ENCODE measurements around the gene KCP.

KCP gene

GRCh38 chr7:128906766-128907559 lies 3.5 kb downstream of the KCP start:
- no peak for DNase-seq (ENCODE audit: low read depth)

- no peak for DNase-seq (ENCODE audit: low read depth)
Observed at GRCh38 chr7:128906001-128906765, 4.3 kb downstream of the KCP start.

GRCh38 chr7:128904381-128905197 lies 5.9 kb downstream of the KCP start:
- DNase-seq (ENCODE audit: low read depth), result peak; percentile 66

GRCh38 chr7:128903621-128904361 lies 6.7 kb downstream of the KCP start:
- DNase-seq (ENCODE audit: low read depth), result no peak

- peak; percentile 44 for DNase-seq (ENCODE audit: low read depth)
Observed at GRCh38 chr7:128902761-128903585, 7.5 kb downstream of the KCP start.

- no peak for DNase-seq (ENCODE audit: low read depth)
Observed at GRCh38 chr7:128900237-128900636, 10.3 kb downstream of the KCP start.

GRCh38 chr7:128899392-128899791 lies 11.1 kb downstream of the KCP start:
- DNase-seq (ENCODE audit: low read depth), result no peak

GRCh38 chr7:128895320-128895719 lies 15.2 kb downstream of the KCP start:
- no peak for DNase-seq (ENCODE audit: low read depth)

GRCh38 chr7:128894101-128894440 lies 16.4 kb downstream of the KCP start:
- no peak for DNase-seq (ENCODE audit: low read depth)

GRCh38 chr7:128893251-128894100 lies 17.0 kb downstream of the KCP start:
- DNase-seq (ENCODE audit: low read depth), result no peak

- DNase-seq (ENCODE audit: low read depth), result no peak
Observed at GRCh38 chr7:128892521-128893250, 17.8 kb downstream of the KCP start.

- no peak for DNase-seq (ENCODE audit: low read depth)
Observed at GRCh38 chr7:128891942-128892269, 18.6 kb downstream of the KCP start.

- DNase-seq (ENCODE audit: low read depth), result no peak
Observed at GRCh38 chr7:128891110-128891941, 19.2 kb downstream of the KCP start.

- no peak for DNase-seq (ENCODE audit: low read depth)
Observed at GRCh38 chr7:128890306-128891109, 20.0 kb downstream of the KCP start.

GRCh38 chr7:128889121-128889520 lies 21.4 kb downstream of the KCP start:
- peak; percentile 34 for DNase-seq (ENCODE audit: low read depth)

GRCh38 chr7:128888756-128889095 lies 21.8 kb downstream of the KCP start:
- no peak for DNase-seq (ENCODE audit: low read depth)

GRCh38 chr7:128888039-128888755 lies 22.3 kb downstream of the KCP start:
- no peak for DNase-seq (ENCODE audit: low read depth)
